IPS-NIHi7 (cell line): ENCODE data around the gene MOK.
"Not testable (repeated sequence)": the region's sequence is repeated elsewhere in the genome, so short reads cannot be mapped to it uniquely, and the experiment has no call there.

Source experiments
- DNase-seq: peaks from one replicate; pipeline ENCODE4 v3.0.0; 2012; ENCODE audit warnings: mixed read lengths; ENCODE audit errors: extremely low spot score

The MOK gene

GRCh38 chr14:102321456-102322422 lies 16.8 kb upstream of the MOK start:
- DNase-seq, result no peak

GRCh38 chr14:102320671-102321455 lies 15.9 kb upstream of the MOK start:
- DNase-seq, result no peak

GRCh38 chr14:102320033-102320660 lies 15.2 kb upstream of the MOK start:
- peak; percentile 45 for DNase-seq

GRCh38 chr14:102319351-102320032 lies 14.5 kb upstream of the MOK start, which contains the start of gene ZNF839:
Gene ZNF839 (plus strand): TSS chr14:102319746. CDS start chr14:102319766, 20 bp downstream.
- peak; percentile 94 for DNase-seq

GRCh38 chr14:102318781-102319276 lies 13.9 kb upstream of the MOK start:
- no peak for DNase-seq

- DNase-seq, result no peak
These were observed 12.7 kb upstream of the MOK start for GRCh38 chr14:102317564-102318248.

- DNase-seq, result peak; percentile 91
These were observed 12.0 kb upstream of the MOK start for GRCh38 chr14:102316743-102317563.

GRCh38 chr14:102316338-102316742 lies 11.4 kb upstream of the MOK start:
- no peak for DNase-seq

GRCh38 chr14:102315121-102315520 lies 10.2 kb upstream of the MOK start:
- DNase-seq, result no peak

- peak; percentile 80 for DNase-seq
These were observed 9.5 kb upstream of the MOK start for GRCh38 chr14:102314242-102315011.

- DNase-seq, result no peak
These were observed 1.3 kb downstream of the MOK start for GRCh38 chr14:102303664-102304063.

- DNase-seq, result not testable (repeated sequence)
These were observed 6.5 kb downstream of the MOK start for GRCh38 chr14:102298303-102299070.

- DNase-seq, result no peak
These were observed 7.4 kb downstream of the MOK start for GRCh38 chr14:102297436-102298170.

GRCh38 chr14:102295270-102295669 lies 9.7 kb downstream of the MOK start:
- DNase-seq, result no peak

GRCh38 chr14:102293781-102294180 lies 11.2 kb downstream of the MOK start:
- DNase-seq, result no peak

- no peak for DNase-seq
These were observed 12.5 kb downstream of the MOK start for GRCh38 chr14:102292441-102292840.

- DNase-seq, result no peak
These were observed 16.8 kb downstream of the MOK start for GRCh38 chr14:102288139-102288538.

GRCh38 chr14:102285106-102285505 lies 19.9 kb downstream of the MOK start:
- DNase-seq, result no peak
